Osteocyte (in vitro differentiated cells): ENCODE results near the gene C2orf74. TPM values are rescaled to one million over a fixed set of nuclear protein-coding genes. Genes with fewer than 3 reads are reported as not detected.

Source experiments
- DNase-seq: peaks from one replicate; pipeline ENCODE4 v3.0.0; 2021; ENCODE audit warnings: mixed read lengths; ENCODE audit not compliant: unreplicated experiment; ENCODE audit errors: extremely low spot score
- H3K27ac Mint-ChIP-seq: one replicate; pipeline ENCODE4 v1.8.0; 2021; ENCODE audit warnings: mild to moderate bottlenecking, mixed read lengths; ENCODE audit not compliant: unreplicated experiment
- H3K27me3 Mint-ChIP-seq: one replicate; pipeline ENCODE4 v1.8.0; 2021; ENCODE audit warnings: mixed read lengths; ENCODE audit not compliant: unreplicated experiment
- H3K36me3 Mint-ChIP-seq: one replicate; pipeline ENCODE4 v1.8.0; 2021; ENCODE audit warnings: mixed read lengths; ENCODE audit not compliant: unreplicated experiment
- H3K4me1 Mint-ChIP-seq: one replicate; pipeline ENCODE4 v1.8.0; 2021; ENCODE audit warnings: mixed read lengths; ENCODE audit not compliant: unreplicated experiment
- H3K4me3 Mint-ChIP-seq: one replicate; pipeline ENCODE4 v1.8.0; 2021; ENCODE audit warnings: mild to moderate bottlenecking, moderate library complexity, mixed read lengths; ENCODE audit not compliant: unreplicated experiment
- H3K9me3 Mint-ChIP-seq: one replicate; pipeline ENCODE4 v1.8.0; 2021; ENCODE audit warnings: mixed read lengths; ENCODE audit not compliant: unreplicated experiment
- total RNA-seq: library from RNA; stranded (reverse); gene quantifications from 2 replicates; pipeline ENCODE4 v1.2.1, GENCODE V29; 2021
- TF ChIP-seq, protein P1 (sequence below): fragments of 200-600 bp; sonication (generic); IDR thresholded peaks from 2 replicates; pipeline ENCODE4 v1.5.0; 2021; ENCODE audit warnings: antibody characterized with exemption, mild to moderate bottlenecking, moderate library complexity

The C2orf74 gene
- total RNA-seq, 1 donor from 2014 or later: 9.2 TPM

GRCh38 chr2:61167579-61167978 is 5.6 kb downstream of the C2orf74 start:
- H3K4me1 Mint-ChIP-seq: no peaks in the 10 kb centered on the region
- TF ChIP-seq, protein P1, sequence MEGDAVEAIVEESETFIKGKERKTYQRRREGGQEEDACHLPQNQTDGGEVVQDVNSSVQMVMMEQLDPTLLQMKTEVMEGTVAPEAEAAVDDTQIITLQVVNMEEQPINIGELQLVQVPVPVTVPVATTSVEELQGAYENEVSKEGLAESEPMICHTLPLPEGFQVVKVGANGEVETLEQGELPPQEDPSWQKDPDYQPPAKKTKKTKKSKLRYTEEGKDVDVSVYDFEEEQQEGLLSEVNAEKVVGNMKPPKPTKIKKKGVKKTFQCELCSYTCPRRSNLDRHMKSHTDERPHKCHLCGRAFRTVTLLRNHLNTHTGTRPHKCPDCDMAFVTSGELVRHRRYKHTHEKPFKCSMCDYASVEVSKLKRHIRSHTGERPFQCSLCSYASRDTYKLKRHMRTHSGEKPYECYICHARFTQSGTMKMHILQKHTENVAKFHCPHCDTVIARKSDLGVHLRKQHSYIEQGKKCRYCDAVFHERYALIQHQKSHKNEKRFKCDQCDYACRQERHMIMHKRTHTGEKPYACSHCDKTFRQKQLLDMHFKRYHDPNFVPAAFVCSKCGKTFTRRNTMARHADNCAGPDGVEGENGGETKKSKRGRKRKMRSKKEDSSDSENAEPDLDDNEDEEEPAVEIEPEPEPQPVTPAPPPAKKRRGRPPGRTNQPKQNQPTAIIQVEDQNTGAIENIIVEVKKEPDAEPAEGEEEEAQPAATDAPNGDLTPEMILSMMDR: no peak
- H3K9me3 Mint-ChIP-seq: no peaks in the 10 kb centered on the region
- peaks cover 28% of the 10 kb centered on the region for H3K36me3 Mint-ChIP-seq
- no peak for DNase-seq
- no peak overlapping the region for H3K4me3 Mint-ChIP-seq
- H3K27me3 Mint-ChIP-seq: no peaks in the 10 kb centered on the region
- no peak overlapping the region for H3K27ac Mint-ChIP-seq

- TF ChIP-seq, protein P1: no peak
- no peak for DNase-seq
- H3K27ac Mint-ChIP-seq: no peak overlapping the region
- no peak overlapping the region for H3K4me3 Mint-ChIP-seq
- H3K27me3 Mint-ChIP-seq: no peaks in the 10 kb centered on the region
- peaks cover 2% of the 10 kb centered on the region for H3K36me3 Mint-ChIP-seq
- no peaks in the 10 kb centered on the region for H3K9me3 Mint-ChIP-seq
- peaks cover 9% of the 10 kb centered on the region for H3K4me1 Mint-ChIP-seq
Measured at GRCh38 chr2:61172671-61173070, 10.7 kb downstream of the C2orf74 start.

DNA sequence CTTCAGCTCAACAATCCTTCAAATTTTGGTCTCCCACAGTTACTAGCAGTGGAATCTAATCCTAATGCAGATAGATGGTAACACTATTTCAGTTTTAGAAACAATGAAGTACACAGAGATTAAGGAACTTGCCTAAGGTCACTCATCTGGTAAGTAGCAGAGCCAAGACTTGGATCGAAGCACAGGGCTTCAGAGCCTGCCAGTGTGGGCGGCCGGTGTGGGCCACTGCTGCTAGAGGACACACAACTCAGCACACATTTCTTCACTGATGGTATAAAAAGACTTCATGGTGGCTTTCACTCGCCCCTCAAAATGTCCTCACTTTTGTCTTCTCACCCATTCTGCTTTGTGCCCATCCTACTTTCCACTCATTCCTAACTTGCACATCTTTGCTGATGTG is 11.1 kb downstream of the C2orf74 start:
- Mint-ChIP-seq H3K4me3 (no peak overlapping the region), H3K27ac (no peak overlapping the region), H3K9me3 (no peaks in the 10 kb centered on the region), H3K27me3 (no peaks in the 10 kb centered on the region), H3K36me3 (peaks cover 2% of the 10 kb centered on the region), H3K4me1 (peaks cover 11% of the 10 kb centered on the region)
- DNase-seq: no peak
- TF ChIP-seq, protein P1: no peak

DNA sequence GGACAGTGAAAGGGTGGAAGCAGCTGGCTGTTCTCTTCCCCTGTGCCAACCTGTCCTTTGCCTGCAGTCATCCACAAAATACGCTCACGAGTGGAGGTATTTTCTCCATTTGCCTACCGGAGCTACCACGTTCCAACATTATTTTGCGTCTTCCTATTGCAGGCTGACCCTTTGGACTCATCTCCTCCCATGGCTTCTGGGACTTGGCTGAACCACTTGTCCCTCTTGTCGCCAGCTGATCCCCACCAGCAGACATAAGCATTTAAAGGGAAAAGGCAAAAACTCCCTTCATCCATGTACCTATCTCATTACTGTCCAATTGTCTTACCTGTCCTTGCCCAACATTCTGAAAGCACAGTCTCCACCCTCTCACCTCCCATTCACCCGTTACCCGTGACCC is 13.0 kb downstream of the C2orf74 start:
- no peak overlapping the region for H3K4me3 Mint-ChIP-seq

DNA sequence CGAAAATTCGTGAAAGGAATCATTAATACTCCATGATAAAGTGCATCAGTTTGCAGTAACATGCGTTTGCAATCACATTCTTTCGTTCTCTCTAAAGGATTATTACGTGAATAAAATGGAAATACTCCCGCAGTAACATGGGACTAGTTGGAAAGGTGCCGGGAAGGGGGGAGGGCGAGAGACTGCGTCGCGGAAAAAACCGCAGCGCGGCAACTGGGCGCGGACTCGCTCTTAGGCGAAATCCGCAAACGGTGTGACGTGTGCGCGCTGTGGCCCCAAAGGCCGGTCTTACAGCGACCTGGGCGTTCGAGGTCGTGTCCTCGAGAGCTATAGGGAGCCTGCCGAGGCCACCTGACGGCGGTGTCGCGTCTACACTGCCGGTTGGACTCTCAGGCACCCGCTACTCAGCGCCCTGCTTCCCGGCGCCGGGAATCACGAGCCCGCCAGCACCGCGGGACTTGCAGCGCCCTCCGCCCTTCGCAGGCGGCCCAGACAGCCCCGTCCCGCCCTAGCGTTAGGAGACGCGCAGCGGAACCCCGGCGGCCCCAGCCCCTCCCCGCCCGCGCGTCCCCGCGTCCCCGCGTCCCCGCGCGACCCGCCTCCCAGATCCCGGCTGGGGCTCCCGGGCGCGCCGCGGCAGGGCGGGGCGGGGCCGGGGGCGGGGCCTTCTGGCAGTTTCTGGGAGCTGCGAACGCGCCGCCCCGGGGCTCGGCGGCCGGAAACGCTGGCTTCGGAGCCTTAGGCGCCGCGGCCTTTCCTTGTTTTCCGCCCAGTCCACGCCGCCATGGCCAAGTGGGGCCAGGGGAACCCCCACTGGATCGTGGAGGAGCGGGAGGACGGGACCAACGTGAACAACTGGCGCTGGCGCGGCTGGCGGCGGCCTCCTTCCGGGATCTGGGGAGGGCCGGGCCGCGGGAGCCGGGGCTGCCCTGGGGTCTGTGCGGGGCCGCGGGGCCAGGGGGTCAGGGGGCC is 15.1 kb downstream of the C2orf74 start:
- no peaks in the 10 kb centered on the region for H3K9me3 Mint-ChIP-seq
- H3K27me3 Mint-ChIP-seq: no peaks in the 10 kb centered on the region
- peaks cover 50% of the 10 kb centered on the region for H3K4me1 Mint-ChIP-seq
- peak overlapping the region; percentile 95 for H3K27ac Mint-ChIP-seq
- TF ChIP-seq, protein P1: no peak
- peaks cover 2% of the 10 kb centered on the region for H3K36me3 Mint-ChIP-seq
- DNase-seq: peak; percentile 99
- H3K4me3 Mint-ChIP-seq: peak overlapping the region; percentile 89

More for the DNA sequence above, 13.0 kb downstream of the C2orf74 start:
- Mint-ChIP-seq H3K27me3 (no peaks in the 10 kb centered on the region), H3K36me3 (peaks cover 2% of the 10 kb centered on the region), H3K4me1 (peaks cover 30% of the 10 kb centered on the region), H3K9me3 (no peaks in the 10 kb centered on the region), H3K27ac (no peak overlapping the region)
- DNase-seq: no peak
- TF ChIP-seq, protein P1: no peak
